HUES6 (cell line): ENCODE data around the gene EFCAB11.
A peak's percentile ranks its signal among the peaks of the same experiment; 100 is the strongest.

Source experiments
- H3K27ac ChIP-seq: 2 replicates; pipeline ENCODE4 v1.7.0; 2013; ENCODE audit warnings: low read depth, mild to moderate bottlenecking, low read length, inconsistent platforms
- H3K27me3 ChIP-seq: 2 replicates; pipeline ENCODE4 v1.6.1; 2013; ENCODE audit warnings: low read length; ENCODE audit not compliant: control insufficient read depth, insufficient read depth
- H3K36me3 ChIP-seq: 2 replicates; pipeline ENCODE4 v1.6.1; 2013; ENCODE audit warnings: low read length; ENCODE audit not compliant: control insufficient read depth, insufficient read depth
- H3K4me1 ChIP-seq: 2 replicates; pipeline ENCODE4 v1.6.1; 2013; ENCODE audit warnings: low read length; ENCODE audit not compliant: control insufficient read depth, insufficient read depth
- H3K4me3 ChIP-seq: 2 replicates; pipeline ENCODE4 v1.5.1; 2013; ENCODE audit warnings: low read depth, low read length
- H3K9ac ChIP-seq: one replicate; pipeline ENCODE4 v1.6.1; 2013; ENCODE audit warnings: mild to moderate bottlenecking, low read length
- H3K9me3 ChIP-seq: 2 replicates; pipeline ENCODE4 v1.6.1; 2013; ENCODE audit warnings: low read depth, low read length; ENCODE audit not compliant: control insufficient read depth, insufficient read depth

Gene EFCAB11

GRCh38 chr14:89954070-89955021 is at the start of gene EFCAB11:
Gene EFCAB11 (minus strand): TSS chr14:89954730. CDS start chr14:89954660, 70 bp downstream.
- H3K27me3 ChIP-seq, result no peaks in the 10 kb centered on the region
- peak within 1 kb of the TSS; percentile 88 for H3K4me3 ChIP-seq
- peaks cover 34% of the 10 kb centered on the region for H3K36me3 ChIP-seq
- peak within 1 kb of the TSS; percentile 11; the same call in 1 of the 2 replicates for H3K27ac ChIP-seq
- H3K9me3 ChIP-seq, result no peaks in the 10 kb centered on the region
- peaks cover 18% of the 10 kb centered on the region; the same call in 1 of the 2 replicates for H3K4me1 ChIP-seq
- H3K9ac ChIP-seq, result peak within 1 kb of the TSS; percentile 84

- Histone ChIP-seq H3K36me3 (peaks cover 44% of the 10 kb centered on the region), H3K27ac (no peak overlapping the region), H3K9me3 (no peaks in the 10 kb centered on the region), H3K4me1 (no peaks in the 10 kb centered on the region), H3K9ac (no peak overlapping the region), H3K4me3 (no peak overlapping the region), H3K27me3 (no peaks in the 10 kb centered on the region)
Observed at GRCh38 chr14:90003526-90004307, 49.2 kb upstream of the EFCAB11 start.

GRCh38 chr14:90000935-90001334 is 46.4 kb upstream of the EFCAB11 start:
- Histone ChIP-seq H3K9me3 (no peaks in the 10 kb centered on the region), H3K27me3 (no peaks in the 10 kb centered on the region), H3K27ac (no peak overlapping the region), H3K4me1 (no peaks in the 10 kb centered on the region), H3K9ac (no peak overlapping the region), H3K4me3 (no peak overlapping the region), H3K36me3 (peaks cover 60% of the 10 kb centered on the region)

GRCh38 chr14:89996963-89997362 is 42.4 kb upstream of the EFCAB11 start:
- no peak overlapping the region for H3K27ac ChIP-seq
- no peaks in the 10 kb centered on the region for H3K27me3 ChIP-seq
- H3K4me3 ChIP-seq, result no peak overlapping the region
- no peak overlapping the region for H3K9ac ChIP-seq
- H3K4me1 ChIP-seq, result no peaks in the 10 kb centered on the region
- peaks cover 76% of the 10 kb centered on the region for H3K36me3 ChIP-seq
- H3K9me3 ChIP-seq, result no peaks in the 10 kb centered on the region

GRCh38 chr14:89992273-89992672 is 37.7 kb upstream of the EFCAB11 start:
- peaks cover 18% of the 10 kb centered on the region for H3K4me1 ChIP-seq
- no peak overlapping the region for H3K27ac ChIP-seq
- H3K36me3 ChIP-seq, result peaks cover 69% of the 10 kb centered on the region
- H3K27me3 ChIP-seq, result no peaks in the 10 kb centered on the region
- no peak overlapping the region for H3K4me3 ChIP-seq
- no peaks in the 10 kb centered on the region for H3K9me3 ChIP-seq
- H3K9ac ChIP-seq, result no peak overlapping the region

- Histone ChIP-seq H3K9me3 (no peaks in the 10 kb centered on the region), H3K4me1 (peaks cover 30% of the 10 kb centered on the region), H3K9ac (no peak overlapping the region), H3K36me3 (peaks cover 65% of the 10 kb centered on the region), H3K4me3 (no peak overlapping the region), H3K27ac (no peak overlapping the region), H3K27me3 (no peaks in the 10 kb centered on the region)
Observed at GRCh38 chr14:89990623-89991275, 36.2 kb upstream of the EFCAB11 start.

GRCh38 chr14:89990218-89990617 is 35.7 kb upstream of the EFCAB11 start:
- Histone ChIP-seq H3K9ac (no peak overlapping the region), H3K9me3 (no peaks in the 10 kb centered on the region), H3K4me1 (peaks cover 30% of the 10 kb centered on the region), H3K27me3 (no peaks in the 10 kb centered on the region), H3K4me3 (no peak overlapping the region), H3K36me3 (peaks cover 64% of the 10 kb centered on the region), H3K27ac (no peak overlapping the region)

- Histone ChIP-seq H3K27ac (no peak overlapping the region), H3K9ac (no peak overlapping the region)
Observed at GRCh38 chr14:89988787-89989186, 34.3 kb upstream of the EFCAB11 start.

GRCh38 chr14:89987161-89987475 is 32.6 kb upstream of the EFCAB11 start:
- Histone ChIP-seq H3K4me3 (no peak overlapping the region), H3K9ac (no peak overlapping the region), H3K27me3 (no peaks in the 10 kb centered on the region), H3K4me1 (peaks cover 30% of the 10 kb centered on the region), H3K9me3 (no peaks in the 10 kb centered on the region), H3K27ac (0 out of 2 replicates have a peak overlapping the region, but pooled peaks have one; percentile 44), H3K36me3 (peaks cover 55% of the 10 kb centered on the region)

More at GRCh38 chr14:89988787-89989186, 34.3 kb upstream of the EFCAB11 start:
- no peaks in the 10 kb centered on the region for H3K9me3 ChIP-seq
- no peak overlapping the region for H3K4me3 ChIP-seq
- no peaks in the 10 kb centered on the region for H3K27me3 ChIP-seq
- peaks cover 62% of the 10 kb centered on the region for H3K36me3 ChIP-seq
- peaks cover 30% of the 10 kb centered on the region for H3K4me1 ChIP-seq

- Histone ChIP-seq H3K4me1 (peaks cover 30% of the 10 kb centered on the region), H3K36me3 (peaks cover 56% of the 10 kb centered on the region), H3K9ac (no peak overlapping the region), H3K4me3 (no peak overlapping the region), H3K9me3 (no peaks in the 10 kb centered on the region), H3K27me3 (no peaks in the 10 kb centered on the region), H3K27ac (peak overlapping the region; percentile 44; the same call in 1 of the 2 replicates)
Observed at GRCh38 chr14:89986462-89987160, 32.1 kb upstream of the EFCAB11 start.
